Pancreas (tissue), 10 donors: ENCODE results near the gene CRADD. TPM values are rescaled to one million over a fixed set of nuclear protein-coding genes. Genes with fewer than 3 reads are reported as not detected.

Source experiments
- ATAC-seq, 4 donors: fragments of 200-7000 bp; cut with Tn5 transposase; one replicate each; pipeline versions ENCODE4 v1.8.0 to v1.9.1; 2020; ENCODE audit warnings: mild to moderate bottlenecking in 4 of 4, moderate library complexity in 4 of 4
- DNase-seq, 6 donors: peaks; one replicate each; pipeline ENCODE4 v3.0.0-alpha.2; 2020
- FAIRE-seq: peaks from 2 replicates; lab custom pipeline; 2012; peaks lifted over from hg19 to GRCh38; lab: Jason Lieb, UNC
- H3K27ac ChIP-seq, 4 donors: fragments of 200-600 bp; sonication (generic); 1 replicate in 3 of 4; 2 replicates in 1 of 4; pipeline versions ENCODE4 v1.5.0 to v1.8.0; 2020
- H3K27me3 ChIP-seq, 4 donors: fragments of 200-600 bp; one replicate each; pipeline ENCODE4 v1.8.0; 2021
- H3K36me3 ChIP-seq, 3 donors: fragments of 200-600 bp; sonication (generic) in 1 of 3; one replicate each; pipeline versions ENCODE4 v1.5.0 to v1.8.0; 2020 to 2021
- H3K4me1 ChIP-seq, 3 donors: fragments of 200-600 bp; one replicate each; pipeline ENCODE4 v1.8.0; 2021
- H3K4me3 ChIP-seq, 4 donors: fragments of 200-600 bp; sonication (generic) in 2 of 4; one replicate each; pipeline versions ENCODE4 v1.5.0 to v1.8.0; 2020 to 2021
- H3K9me3 ChIP-seq, 4 donors: fragments of 200-600 bp; one replicate each; pipeline ENCODE4 v1.8.0; 2021
- CTCF ChIP-seq, 4 donors: fragments of 200-600 bp; sonication (generic) in 3 of 4; IDR thresholded peaks; one replicate each; pipeline versions ENCODE4 v1.5.0 to v1.8.0; 2021; ENCODE audit warnings: antibody characterized with exemption in 4 of 4
- WGBS, 2 donors: extraction: QIAGEN DNeasy Blood & Tissue Kit; methylation state at CpG; one replicate each; pipeline ENCODE4 v1.1.7; 2013; 5-methylcytosine and 5-hydroxymethylcytosine counted together
- intact Hi-C, 3 donors: fragments of 100-400 bp; cut with DNase I; formaldehyde crosslinking; loops; one replicate each; pipeline versions ENCODE4 v1.11.1 to v1.14.2; 2022
- polyA plus RNA-seq, 2 donors: library from polyadenylated mRNA; stranded (reverse); fragments of 200-250 nt; gene quantifications; one replicate each; pipeline ENCODE4 v1.2.3, GENCODE V29; 2013
- total RNA-seq, 6 donors: library from RNA; stranded (reverse); fragmentation: NEBNext Ultra II Directional in 4 of 6; extraction: Animal tissue kit (Norgen Biotek cat#: 25700) in 4 of 6; gene quantifications; one replicate each; pipeline versions ENCODE4 v1.2.1 to v1.2.4, GENCODE V29; 2021 to 2023
- donor health status: healthy with polysubstance abuse.
- donor health status: DM: no; HTN: no; CAD: no; lungs with moderate emphysema.
- donor health status: DM: no; HTN: no; CAD: no.
- donor health status: control.
- donor health status: control.
- donor health status: Bipolar disorder and iron deficiency.
- donor health status: DM: yes; HTN: yes; CAD: no.
- donor health status: DM: no; HTN: no; CAD: no.
- donor health status: DM: no; HTN: no; CAD: no.
- donor health status: DM: yes; HTN: yes; CAD: no.

Gene CRADD
- total and polyA plus RNA-seq, 8 donors, result 5.3 to 12.3 (median 9.2) TPM

GRCh38 chr12:93773122-93773871 lies 96.1 kb downstream of the CRADD start:
- Histone ChIP-seq H3K36me3 (no peaks in the 10 kb centered on the region), H3K9me3 (no peaks in the 10 kb centered on the region), H3K27ac (no peak overlapping the region), H3K27me3 (no peaks in the 10 kb centered on the region), H3K4me1 (peaks cover 5 to 6% (median 5%) of the 10 kb centered on the region in 3 donors), H3K4me3 (no peak overlapping the region)
- no peak for DNase-seq
- WGBS, 2 donors, result 89 to 90% methylated on average over 4 to 5 of the region's 5 CpGs
- TF ChIP-seq CTCF (IDR thresholded peaks at IDR 0.05), result no peak
- intact Hi-C loops, result no loop called here
- no peak for FAIRE-seq
- ATAC-seq, result peak in 1 of 4 donors; percentile 41

- Histone ChIP-seq H3K9me3 (no peaks in the 10 kb centered on the region), H3K4me1 (peaks cover 6 to 10% (median 10%) of the 10 kb centered on the region in 3 donors), H3K4me3 (no peak overlapping the region), H3K27ac (peak overlapping the region in 1 of 4 donors; percentile 8), H3K27me3 (no peaks in the 10 kb centered on the region), H3K36me3 (no peaks in the 10 kb centered on the region)
- intact Hi-C loops, result no loop called here
- FAIRE-seq (no peak), ATAC-seq (no peak), DNase-seq (no peak)
- WGBS, 2 donors, result 86 to 94% methylated on average over 2 of the region's 2 CpGs
- no peak for TF ChIP-seq CTCF (IDR thresholded peaks at IDR 0.05)
Measured at GRCh38 chr12:93776581-93777018, 99.4 kb downstream of the CRADD start.

GRCh38 chr12:93777254-93777653 lies 100.1 kb downstream of the CRADD start:
- no peaks in the 10 kb centered on the region for H3K9me3 ChIP-seq
- H3K27me3 ChIP-seq, result no peaks in the 10 kb centered on the region
- peaks cover 6 to 10% (median 10%) of the 10 kb centered on the region in 3 donors for H3K4me1 ChIP-seq
- ATAC-seq (peak in 3 of 4 donors; percentile 47 to 64 (median 63)), FAIRE-seq (no peak), DNase-seq (no peak)
- H3K27ac ChIP-seq, result peak overlapping the region in 2 of 4 donors; percentile 8 to 60
- TF ChIP-seq CTCF (IDR thresholded peaks at IDR 0.05), result no peak
- 76% methylated on average over 3 of the region's 3 CpGs for WGBS, 2 donors
- intact Hi-C loops, result no loop called here
- H3K4me3 ChIP-seq, result no peak overlapping the region
- H3K36me3 ChIP-seq, result no peaks in the 10 kb centered on the region

GRCh38 chr12:93778306-93778705 lies 101.1 kb downstream of the CRADD start:
- peak; percentile 56 to 88 (median 81) for ATAC-seq
- Histone ChIP-seq H3K27ac (peak overlapping the region in 2 of 4 donors; percentile 2 to 60), H3K9me3 (no peaks in the 10 kb centered on the region), H3K4me3 (no peak overlapping the region), H3K36me3 (no peaks in the 10 kb centered on the region), H3K4me1 (peaks cover 6 to 10% (median 10%) of the 10 kb centered on the region in 3 donors), H3K27me3 (no peaks in the 10 kb centered on the region)
- intact Hi-C loops, result no loop called here
- TF ChIP-seq CTCF (IDR thresholded peaks at IDR 0.05), result no peak
- WGBS, 2 donors, result 19 to 22% methylated on average over 5 of the region's 5 CpGs
- peak in 1 of 6 donors; percentile 23 for DNase-seq
- no peak for FAIRE-seq

GRCh38 chr12:93778766-93779165 lies 101.6 kb downstream of the CRADD start:
- H3K4me1 ChIP-seq, result peaks cover 6 to 10% (median 10%) of the 10 kb centered on the region in 3 donors
- no peak for TF ChIP-seq CTCF (IDR thresholded peaks at IDR 0.05)
- WGBS, 2 donors, result 84% methylated on average over 3 of the region's 3 CpGs
- ATAC-seq (no peak), DNase-seq (no peak), FAIRE-seq (no peak)
- intact Hi-C loops, result no loop called here
- H3K27me3 ChIP-seq, result no peaks in the 10 kb centered on the region
- no peaks in the 10 kb centered on the region for H3K36me3 ChIP-seq
- H3K9me3 ChIP-seq, result no peaks in the 10 kb centered on the region
- peak overlapping the region in 1 of 4 donors; percentile 60 for H3K27ac ChIP-seq
- H3K4me3 ChIP-seq, result no peak overlapping the region
